CD4-positive, alpha-beta T cell treated with Interleukin-6 at 100 ng/mL for 8 hours (primary cell): ENCODE data around the gene TET1.
"Not testable (repeated sequence)": the region's sequence is repeated elsewhere in the genome, so short reads cannot be mapped to it uniquely, and the experiment has no call there.

ENCODE experiments used
- DNase-seq: peaks from one replicate; pipeline ENCODE4 v3.0.0-alpha.2; 2020; ENCODE audit warnings: mixed read lengths, low spot score

Gene TET1

GRCh38 chr10:68560186-68560942, at the start of gene TET1:
Gene TET1, plus strand, starts transcription at chr10:68560337. Its CDS starts 12,002 bp downstream, at chr10:68572339.
- no peak for DNase-seq

- not testable (repeated sequence) for DNase-seq
These were observed 43.9 kb upstream of the TET1 start for GRCh38 chr10:68516216-68516615.

GRCh38 chr10:68516766-68517165, 43.4 kb upstream of the TET1 start:
- DNase-seq: no peak

- DNase-seq: no peak
These were observed 42.9 kb upstream of the TET1 start for GRCh38 chr10:68517188-68517587.

GRCh38 chr10:68518609-68519008, 41.5 kb upstream of the TET1 start:
- DNase-seq: not testable (repeated sequence)

GRCh38 chr10:68525490-68526038, 34.6 kb upstream of the TET1 start:
- not testable (repeated sequence) for DNase-seq

GRCh38 chr10:68526634-68527307, 33.4 kb upstream of the TET1 start:
- DNase-seq: no peak

- no peak for DNase-seq
These were observed 23.2 kb upstream of the TET1 start for GRCh38 chr10:68536973-68537372.

- DNase-seq: no peak
These were observed 22.3 kb upstream of the TET1 start for GRCh38 chr10:68537796-68538195.

GRCh38 chr10:68543004-68543918, 16.9 kb upstream of the TET1 start:
- DNase-seq: no peak

GRCh38 chr10:68550747-68551411, 9.3 kb upstream of the TET1 start:
- DNase-seq: peak; percentile 45

- DNase-seq: no peak
These were observed 7.0 kb upstream of the TET1 start for GRCh38 chr10:68553138-68553537.

- no peak for DNase-seq
These were observed 6.5 kb upstream of the TET1 start for GRCh38 chr10:68553599-68553998.

- no peak for DNase-seq
These were observed 1.7 kb upstream of the TET1 start for GRCh38 chr10:68558478-68558877.

GRCh38 chr10:68559251-68559650, 886 bp upstream of the TET1 start:
- no peak for DNase-seq

GRCh38 chr10:68559841-68560185, 324 bp upstream of the TET1 start:
- DNase-seq: no peak

GRCh38 chr10:68560943-68561864, 1.1 kb downstream of the TET1 start:
- no peak for DNase-seq

- DNase-seq: no peak
These were observed 1.9 kb downstream of the TET1 start for GRCh38 chr10:68561865-68562649.

GRCh38 chr10:68562661-68563570, 2.8 kb downstream of the TET1 start:
- DNase-seq: no peak
